HCT116 (cell line): ENCODE results near the gene SMIM33.
"Not testable (repeated sequence)": the region's sequence is repeated elsewhere in the genome, so short reads cannot be mapped to it uniquely, and the experiment has no call there.

ENCODE experiments used
- EZH2 ChIP-seq: fragments of 200-600 bp; sonication (generic); IDR thresholded peaks from 2 replicates; pipeline ENCODE4 v1.6.1; 2017; ENCODE audit warnings: antibody characterized with exemption, mixed run types
- EZH2phosphoT487 ChIP-seq: fragments of 200-600 bp; IDR thresholded peaks from 2 replicates; pipeline ENCODE4 v1.6.1; 2018; ENCODE audit warnings: antibody characterized with exemption, borderline replicate concordance
- FOSL1 ChIP-seq: IDR thresholded peaks from 2 replicates; pipeline ENCODE4 v1.6.1; 2012; ENCODE audit warnings: low read depth
- POLR2A ChIP-seq: IDR thresholded peaks from 2 replicates; pipeline ENCODE4 v1.7.0; 2011; ENCODE audit warnings: borderline replicate concordance; ENCODE audit not compliant: insufficient read depth, insufficient read length; ENCODE audit errors: extremely low read depth
- RAD21 ChIP-seq: IDR thresholded peaks from 2 replicates; pipeline ENCODE4 v1.6.1; 2012; ENCODE audit warnings: low read depth, mild to moderate bottlenecking
- TCF7L2 ChIP-seq: IDR thresholded peaks from 2 replicates; pipeline ENCODE4 v1.7.0; 2011; ENCODE audit warnings: borderline replicate concordance, inconsistent platforms; ENCODE audit not compliant: insufficient read depth, insufficient read length; ENCODE audit errors: extremely low read depth
- ZFX ChIP-seq: fragments of 450-650 bp; IDR thresholded peaks from 2 replicates; pipeline ENCODE4 v1.6.1; 2017
- TF ChIP-seq, protein P1 (sequence below), 3 experiments: fragments of 200-600 bp in 1 of 3; sonication (generic) in 1 of 3; IDR thresholded peaks in 2 of 3; conservative IDR thresholded peaks in 1 of 3; 2 replicates each; pipeline ENCODE4 v1.5.1; 2012 to 2017; ENCODE audit warnings: low read depth in 2 of 3, low read length in 2 of 3, antibody characterized with exemption in 1 of 3, borderline replicate concordance in 1 of 3, control low read depth in 1 of 3, mild to moderate bottlenecking in 1 of 3, mixed read lengths in 1 of 3, mixed run types in 1 of 3, moderate library complexity in 1 of 3; ENCODE audit not compliant: insufficient read depth in 1 of 3

DNA sequence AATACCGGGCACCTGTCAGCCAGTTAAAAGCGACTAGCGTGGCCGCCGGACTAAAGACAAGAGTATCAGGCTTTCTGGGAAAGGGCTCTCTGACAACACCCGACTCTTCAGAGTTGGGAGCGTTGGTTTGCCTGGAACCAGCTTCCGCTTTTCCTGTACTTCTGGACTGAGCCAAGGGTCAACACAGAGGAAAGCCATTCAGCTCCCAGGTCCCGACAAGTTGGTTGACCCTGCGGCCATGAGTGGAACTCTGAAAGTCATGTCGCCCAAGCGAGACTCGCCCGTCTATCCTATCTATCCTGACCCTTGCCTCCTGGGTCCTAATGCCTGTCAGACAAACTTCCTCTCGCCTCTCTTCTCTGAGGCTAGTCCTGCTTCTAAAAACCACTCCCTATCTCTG lies 33.1 kb downstream of the SMIM33 start:
- not testable (repeated sequence) for TF ChIP-seq POLR2A, EZH2, TCF7L2, ZFX, EZH2phosphoT487, FOSL1, RAD21
- TF ChIP-seq, protein P1, sequence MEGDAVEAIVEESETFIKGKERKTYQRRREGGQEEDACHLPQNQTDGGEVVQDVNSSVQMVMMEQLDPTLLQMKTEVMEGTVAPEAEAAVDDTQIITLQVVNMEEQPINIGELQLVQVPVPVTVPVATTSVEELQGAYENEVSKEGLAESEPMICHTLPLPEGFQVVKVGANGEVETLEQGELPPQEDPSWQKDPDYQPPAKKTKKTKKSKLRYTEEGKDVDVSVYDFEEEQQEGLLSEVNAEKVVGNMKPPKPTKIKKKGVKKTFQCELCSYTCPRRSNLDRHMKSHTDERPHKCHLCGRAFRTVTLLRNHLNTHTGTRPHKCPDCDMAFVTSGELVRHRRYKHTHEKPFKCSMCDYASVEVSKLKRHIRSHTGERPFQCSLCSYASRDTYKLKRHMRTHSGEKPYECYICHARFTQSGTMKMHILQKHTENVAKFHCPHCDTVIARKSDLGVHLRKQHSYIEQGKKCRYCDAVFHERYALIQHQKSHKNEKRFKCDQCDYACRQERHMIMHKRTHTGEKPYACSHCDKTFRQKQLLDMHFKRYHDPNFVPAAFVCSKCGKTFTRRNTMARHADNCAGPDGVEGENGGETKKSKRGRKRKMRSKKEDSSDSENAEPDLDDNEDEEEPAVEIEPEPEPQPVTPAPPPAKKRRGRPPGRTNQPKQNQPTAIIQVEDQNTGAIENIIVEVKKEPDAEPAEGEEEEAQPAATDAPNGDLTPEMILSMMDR (IDR thresholded peaks at IDR 0.05 in 2 of 3, conservative IDR thresholded peaks at IDR 0.05 in 1 of 3; ENCODE audit: borderline replicate concordance in 1 of 3, insufficient read depth in 1 of 3, low read depth in 2 of 3, low read length in 2 of 3) = not testable (repeated sequence)
